ENCODE results near the gene PTGES2.

PTGES2 gene

DNA sequence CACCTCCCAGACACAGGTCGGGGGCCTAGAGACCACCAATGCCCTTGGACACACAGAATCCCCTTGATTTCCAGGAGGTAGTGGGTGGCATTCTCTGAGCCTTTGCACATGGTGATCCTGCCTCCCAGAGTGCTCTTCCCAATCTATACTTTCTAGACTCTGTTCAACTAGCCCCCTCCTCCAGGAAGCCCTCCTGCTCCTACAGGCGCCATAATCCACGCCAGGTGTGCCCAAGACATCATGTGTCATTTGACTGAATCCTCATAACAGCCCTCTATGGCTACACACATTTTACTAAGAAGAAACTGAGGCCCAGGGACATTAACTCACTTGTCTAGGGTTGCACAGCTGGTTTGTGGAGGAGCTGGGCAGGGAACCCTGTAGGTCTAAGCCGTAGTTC, 39.7 kb upstream of the PTGES2 start:
- TF ChIP-seq CTCF (IDR thresholded peaks at IDR 0.05; ENCODE audit: borderline replicate concordance, insufficient read depth, low read depth, low read length), result no peak
- H3K4me3 ChIP-seq (ENCODE audit: low read depth, low read length), result no peak overlapping the region

DNA sequence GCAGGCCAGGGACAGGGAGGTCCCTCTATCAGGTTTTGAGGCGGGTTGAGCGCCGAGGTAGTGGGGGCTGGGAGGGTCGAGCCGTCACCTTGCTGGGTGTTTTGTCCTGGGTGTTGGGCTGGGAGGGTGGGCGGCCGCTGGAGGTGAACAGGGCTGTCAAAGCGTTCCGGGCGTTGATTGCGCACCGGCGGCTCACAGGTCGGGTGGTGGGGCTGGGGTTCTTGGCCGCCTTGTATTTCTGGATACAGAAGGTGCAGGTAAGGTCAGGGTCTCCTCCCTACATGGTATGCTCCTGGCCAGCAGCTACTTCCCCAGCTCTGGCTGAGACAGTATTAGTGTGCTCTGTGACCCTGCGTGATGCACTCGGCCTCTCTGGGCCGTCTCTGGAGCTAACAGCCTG, 38.6 kb upstream of the PTGES2 start:
- H3K4me3 ChIP-seq (ENCODE audit: low read depth, low read length), result no peak overlapping the region
- no peak for TF ChIP-seq CTCF (IDR thresholded peaks at IDR 0.05; ENCODE audit: borderline replicate concordance, insufficient read depth, low read depth, low read length)

- no peak for TF ChIP-seq CTCF (IDR thresholded peaks at IDR 0.05; ENCODE audit: borderline replicate concordance, insufficient read depth, low read depth, low read length)
These were observed 36.9 kb upstream of the PTGES2 start for GRCh38 chr9:128164307-128164885.

DNA sequence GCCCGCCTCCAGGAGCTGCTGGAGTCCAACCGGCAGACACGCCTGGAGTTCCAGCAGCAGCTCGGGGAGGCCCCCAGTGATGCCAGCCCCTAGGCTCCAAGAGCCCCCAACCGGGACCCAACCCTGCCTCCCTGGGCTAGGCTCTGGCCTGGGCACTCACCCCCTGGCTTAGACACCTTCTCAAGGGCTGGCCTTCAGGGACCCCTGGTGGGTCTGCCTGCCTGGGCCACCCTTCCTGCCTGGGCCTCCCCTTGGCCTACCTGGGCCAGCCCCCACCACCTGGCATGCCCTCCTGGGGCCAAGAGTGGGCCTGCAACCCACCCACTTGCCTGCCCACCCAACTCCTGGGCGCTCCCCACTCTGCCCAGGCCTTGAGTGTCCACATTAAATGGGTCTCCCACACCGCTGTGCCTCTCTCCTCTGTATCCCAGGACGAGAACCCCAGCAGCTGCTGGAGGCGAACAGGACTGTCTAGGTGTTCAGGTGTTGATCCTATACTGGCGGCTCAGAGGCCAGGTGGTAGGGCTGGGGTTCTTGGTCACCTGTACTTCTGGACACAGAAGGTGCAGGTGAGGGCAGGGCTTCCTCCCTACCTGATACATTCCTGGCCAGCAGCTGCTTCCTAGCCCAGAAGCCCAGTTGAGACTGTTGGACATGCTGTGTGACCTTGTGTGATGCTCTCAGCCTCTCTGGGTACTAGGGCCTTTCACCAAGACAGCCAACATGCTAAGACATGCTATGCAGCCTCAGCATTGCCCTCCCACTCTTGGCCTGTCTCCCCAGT, 36.2 kb upstream of the PTGES2 start:
- no peak for TF ChIP-seq CTCF (IDR thresholded peaks at IDR 0.05; ENCODE audit: borderline replicate concordance, insufficient read depth, low read depth, low read length)
- H3K4me3 ChIP-seq (ENCODE audit: low read depth, low read length), result no peak overlapping the region

More at GRCh38 chr9:128164307-128164885, 36.9 kb upstream of the PTGES2 start:
- no peak overlapping the region for H3K4me3 ChIP-seq (ENCODE audit: low read depth, low read length)

DNA sequence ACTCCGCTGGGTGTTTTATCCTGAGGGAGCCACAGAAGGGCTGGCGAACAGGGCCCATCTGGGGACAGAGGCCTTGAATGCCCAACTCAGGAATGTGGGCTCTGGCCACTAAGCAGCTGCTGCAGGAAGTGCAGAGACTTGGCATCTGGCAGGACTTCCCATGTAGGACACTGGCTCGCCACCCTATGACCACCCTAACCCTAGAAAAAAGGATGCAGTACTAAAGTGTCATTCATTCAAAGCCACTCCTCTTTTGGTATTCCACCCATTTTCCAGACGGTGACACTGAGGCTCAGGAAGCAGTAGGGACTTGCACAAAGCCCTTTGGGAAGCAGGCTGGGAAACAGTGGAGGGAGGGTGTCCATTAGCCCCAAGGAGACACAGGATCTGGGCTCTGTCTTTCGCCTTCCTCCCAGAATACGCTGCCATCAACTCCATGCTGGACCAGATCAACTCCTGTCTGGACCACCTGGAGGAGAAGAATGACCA, 35.5 kb upstream of the PTGES2 start:
- H3K4me3 ChIP-seq (ENCODE audit: low read depth, low read length), result no peak overlapping the region
- no peak for TF ChIP-seq CTCF (IDR thresholded peaks at IDR 0.05; ENCODE audit: borderline replicate concordance, insufficient read depth, low read depth, low read length)

DNA sequence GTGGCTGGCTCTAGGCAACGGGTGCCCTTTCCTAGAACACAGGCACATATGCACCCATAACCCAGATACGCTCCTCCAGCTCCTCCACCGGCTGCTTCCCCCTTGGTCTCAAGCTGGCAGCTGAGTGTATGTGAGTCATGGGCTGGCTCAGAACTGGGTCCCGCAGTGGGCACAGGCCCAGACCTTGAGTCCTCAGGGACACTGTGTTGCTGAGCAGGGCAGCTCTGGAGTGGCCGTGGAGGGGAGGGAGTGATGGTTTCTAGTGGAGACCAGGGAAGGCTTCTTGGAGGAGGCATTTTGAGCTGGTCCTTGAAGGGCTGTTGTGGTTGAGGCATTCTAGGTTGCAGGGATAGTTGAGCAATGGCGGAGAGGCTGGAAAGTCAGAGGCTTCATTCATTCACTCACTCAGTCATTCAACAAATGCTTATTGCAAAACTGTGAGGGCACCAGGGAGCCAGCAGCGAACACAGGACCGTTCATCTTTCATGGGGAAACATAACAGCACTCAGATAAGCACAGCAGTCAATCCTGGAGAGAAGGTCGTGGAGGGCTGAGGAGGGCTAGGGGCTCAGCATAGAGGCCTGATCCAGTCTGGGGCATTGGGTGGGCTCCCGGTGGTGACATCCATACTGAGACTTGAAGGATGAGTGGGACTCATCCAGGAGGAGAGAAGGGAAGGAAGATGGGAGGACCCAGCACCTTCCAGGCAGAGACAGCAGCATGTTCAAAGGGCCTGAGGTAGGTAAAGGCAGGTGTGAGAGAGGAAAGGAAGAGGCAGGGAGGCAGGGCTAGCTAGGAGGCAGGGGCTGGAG, 34.9 kb upstream of the PTGES2 start:
- no peak overlapping the region for H3K4me3 ChIP-seq (ENCODE audit: low read depth, low read length)
- TF ChIP-seq CTCF (IDR thresholded peaks at IDR 0.05; ENCODE audit: borderline replicate concordance, insufficient read depth, low read depth, low read length), result no peak

Measured in GM12875 (cell line).